HL-60 (cell line): ENCODE measurements around the gene SLC8B1.

Experiments
- DNase-seq, 2 experiments: peaks; one replicate each; pipeline ENCODE4 v3.0.0-alpha.2; 2010 to 2020; ENCODE audit warnings: low read depth in 1 of 2, low spot score in 1 of 2
- H3K27ac ChIP-seq: fragments of 250-450 bp; sonication (Bioruptor Pico); replicated peaks from 2 replicates; pipeline ENCODE4 v1.5.1; 2020; ENCODE audit warnings: mild to moderate bottlenecking, moderate library complexity
- H3K27me3 ChIP-seq: fragments of 250-450 bp; sonication (Bioruptor Pico); 2 replicates; pipeline ENCODE4 v1.5.1; 2021; ENCODE audit warnings: mild to moderate bottlenecking, moderate library complexity; ENCODE audit not compliant: insufficient read depth, poor library complexity, severe bottlenecking
- H3K4me3 ChIP-seq: replicated peaks from 2 replicates; pipeline ENCODE4 v1.5.1; 2011; ENCODE audit warnings: mild to moderate bottlenecking, control low read depth, low read length; ENCODE audit not compliant: insufficient read depth
- GABPA ChIP-seq: IDR thresholded peaks from 2 replicates; pipeline ENCODE4 v1.6.1; 2012; ENCODE audit warnings: low read depth
- POLR2AphosphoS5 ChIP-seq: IDR thresholded peaks from 2 replicates; pipeline ENCODE4 v1.6.1; 2012; ENCODE audit warnings: low read depth
- REST ChIP-seq: IDR thresholded peaks from 2 replicates; pipeline ENCODE4 v1.6.1; 2012; ENCODE audit warnings: low read depth; ENCODE audit not compliant: insufficient replicate concordance
- SPI1 ChIP-seq: IDR thresholded peaks from 2 replicates; pipeline ENCODE4 v1.6.1; 2012; ENCODE audit warnings: low read depth, mild to moderate bottlenecking, borderline replicate concordance
- TF ChIP-seq, protein P1 (sequence below): IDR thresholded peaks from one replicate; pipeline ENCODE4 v1.5.1; 2011; ENCODE audit warnings: low read length, control low read depth, inconsistent platforms; ENCODE audit not compliant: insufficient read depth

SLC8B1 gene

DNA sequence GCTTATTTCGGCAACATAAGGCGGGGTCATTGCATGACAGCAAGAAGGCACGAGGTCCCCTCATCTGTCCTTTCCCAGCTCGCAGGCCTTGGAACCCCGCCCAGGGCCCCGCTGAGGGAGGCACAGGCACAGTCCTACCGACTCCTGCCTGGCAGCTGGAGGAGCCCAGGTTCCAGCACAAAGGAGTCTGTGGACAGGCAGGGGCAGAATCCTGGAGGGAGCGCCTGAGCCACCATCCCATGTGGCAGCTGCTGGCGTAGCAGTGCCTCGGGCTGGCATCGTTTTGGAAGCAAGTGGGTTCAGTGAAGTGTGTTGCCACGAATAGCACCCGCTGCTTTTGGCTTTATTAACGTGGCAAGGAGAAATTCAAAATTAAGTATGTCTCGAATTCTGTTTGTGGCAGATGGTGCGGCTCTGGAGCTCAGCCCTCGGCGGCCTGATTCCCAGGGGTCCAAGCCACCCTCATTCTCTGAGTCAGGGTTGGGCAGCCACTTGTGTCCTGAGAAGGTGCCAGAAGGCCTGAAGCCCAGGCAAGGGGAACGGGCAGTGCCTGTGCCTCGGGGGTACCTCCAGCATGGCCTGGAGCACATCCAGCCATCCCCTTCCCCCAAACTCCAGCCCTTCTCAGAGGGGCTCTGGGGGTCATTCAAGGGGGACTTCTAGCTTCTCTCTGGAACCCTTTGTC, 35.9 kb downstream of the SLC8B1 start:
- TF ChIP-seq GABPA (no peak), POLR2AphosphoS5 (no peak), REST (no peak), SPI1 (no peak)
- TF ChIP-seq, protein P1, sequence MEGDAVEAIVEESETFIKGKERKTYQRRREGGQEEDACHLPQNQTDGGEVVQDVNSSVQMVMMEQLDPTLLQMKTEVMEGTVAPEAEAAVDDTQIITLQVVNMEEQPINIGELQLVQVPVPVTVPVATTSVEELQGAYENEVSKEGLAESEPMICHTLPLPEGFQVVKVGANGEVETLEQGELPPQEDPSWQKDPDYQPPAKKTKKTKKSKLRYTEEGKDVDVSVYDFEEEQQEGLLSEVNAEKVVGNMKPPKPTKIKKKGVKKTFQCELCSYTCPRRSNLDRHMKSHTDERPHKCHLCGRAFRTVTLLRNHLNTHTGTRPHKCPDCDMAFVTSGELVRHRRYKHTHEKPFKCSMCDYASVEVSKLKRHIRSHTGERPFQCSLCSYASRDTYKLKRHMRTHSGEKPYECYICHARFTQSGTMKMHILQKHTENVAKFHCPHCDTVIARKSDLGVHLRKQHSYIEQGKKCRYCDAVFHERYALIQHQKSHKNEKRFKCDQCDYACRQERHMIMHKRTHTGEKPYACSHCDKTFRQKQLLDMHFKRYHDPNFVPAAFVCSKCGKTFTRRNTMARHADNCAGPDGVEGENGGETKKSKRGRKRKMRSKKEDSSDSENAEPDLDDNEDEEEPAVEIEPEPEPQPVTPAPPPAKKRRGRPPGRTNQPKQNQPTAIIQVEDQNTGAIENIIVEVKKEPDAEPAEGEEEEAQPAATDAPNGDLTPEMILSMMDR, result no peak
- H3K27me3 ChIP-seq, result no peaks in the 10 kb centered on the region
- H3K4me3 ChIP-seq, result no peak overlapping the region
- DNase-seq, result no peak
- H3K27ac ChIP-seq, result no peak overlapping the region

GRCh38 chr12:113298472-113298817, 36.5 kb downstream of the SLC8B1 start:
- H3K27me3 ChIP-seq, result no peaks in the 10 kb centered on the region
- no peak for DNase-seq
- H3K27ac ChIP-seq, result no peak overlapping the region
- TF ChIP-seq REST (no peak), POLR2AphosphoS5 (no peak; the same call in 1 of the 2 replicates), GABPA (no peak), SPI1 (no peak)
- TF ChIP-seq, protein P1, result no peak
- no peak overlapping the region for H3K4me3 ChIP-seq

- Histone ChIP-seq H3K27ac (no peak overlapping the region), H3K27me3 (no peaks in the 10 kb centered on the region), H3K4me3 (no peak overlapping the region)
- TF ChIP-seq GABPA (no peak), SPI1 (no peak), POLR2AphosphoS5 (peak; percentile 40), REST (no peak)
- TF ChIP-seq, protein P1, result no peak
- DNase-seq, result no peak
Observed at GRCh38 chr12:113297621-113298471, 37.1 kb downstream of the SLC8B1 start.
